Endothelial cell of umbilical vein (primary cell): ENCODE measurements around the gene PLXNA1.

Experiments used
- CTCF ChIP-seq, 2 donors: IDR thresholded peaks; 1 replicate in 1 of 2; 2 replicates in 1 of 2; pipeline ENCODE4 v1.5.1; 2011; ENCODE audit warnings: low read length in 2 of 2, mild to moderate bottlenecking in 2 of 2, moderate library complexity in 2 of 2, control low read depth in 1 of 2, inconsistent platforms in 1 of 2, low read depth in 1 of 2; ENCODE audit not compliant: insufficient read depth in 1 of 2; ENCODE audit errors: extremely low read depth in 1 of 2
- EZH2 ChIP-seq: IDR thresholded peaks from 2 replicates; pipeline ENCODE4 v1.6.1; 2012; ENCODE audit warnings: borderline replicate concordance, low read depth, mild to moderate bottlenecking, moderate library complexity, low read length, inconsistent platforms; ENCODE audit not compliant: severe bottlenecking
- POLR2A ChIP-seq: IDR thresholded peaks from 2 replicates; pipeline ENCODE4 v1.6.1; 2012; ENCODE audit warnings: low read depth, mild to moderate bottlenecking, control low read depth, low read length
- POLR2AphosphoS5 ChIP-seq: IDR thresholded peaks from 2 replicates; pipeline ENCODE4 v1.6.1; 2012; ENCODE audit warnings: low read depth, mild to moderate bottlenecking, control low read depth, low read length, moderate library complexity; ENCODE audit not compliant: insufficient read depth

- TF ChIP-seq CTCF (IDR thresholded peaks at IDR 0.05; ENCODE audit: extremely low read depth in 1 of 2, insufficient read depth in 1 of 2, low read depth in 1 of 2, low read length in 2 of 2) (no peak), POLR2A (no peak), EZH2 (no peak), POLR2AphosphoS5 (no peak)
Observed at GRCh38 chr3:127016461-127016860, 33.5 kb downstream of the PLXNA1 start.
